GM21737 (cell line): ENCODE results near the gene TBCC.
"Not testable (repeated sequence)": the region's sequence is repeated elsewhere in the genome, so short reads cannot be mapped to it uniquely, and the experiment has no call there.

ENCODE experiments used
- ATAC-seq: cut with Tn5 transposase; IDR thresholded peaks from one replicate; pipeline ENCODE4 v1.9.1; 2021; ENCODE audit warnings: mild to moderate bottlenecking, moderate library complexity; ENCODE audit not compliant: unreplicated experiment

TBCC gene

DNA sequence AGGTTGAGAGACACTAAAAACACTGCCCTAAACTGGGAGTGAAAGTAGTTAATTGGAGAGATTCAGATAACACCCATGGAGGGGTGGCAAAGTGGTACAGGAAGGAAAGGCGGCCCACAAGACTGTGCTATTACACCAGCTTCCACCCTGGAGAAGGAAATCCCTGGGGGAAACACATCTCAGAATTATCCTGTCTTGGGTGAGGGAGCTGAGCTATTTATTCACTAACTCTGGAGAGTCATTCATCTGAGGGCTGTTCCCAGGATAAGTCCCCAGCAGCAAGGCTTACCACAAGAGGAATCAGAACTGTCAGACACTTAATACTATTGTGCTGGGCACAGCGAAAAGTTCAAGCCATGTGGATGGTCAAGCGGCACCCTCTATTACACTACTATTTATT is 9.9 kb downstream of the TBCC start:
- ATAC-seq = no peak

DNA sequence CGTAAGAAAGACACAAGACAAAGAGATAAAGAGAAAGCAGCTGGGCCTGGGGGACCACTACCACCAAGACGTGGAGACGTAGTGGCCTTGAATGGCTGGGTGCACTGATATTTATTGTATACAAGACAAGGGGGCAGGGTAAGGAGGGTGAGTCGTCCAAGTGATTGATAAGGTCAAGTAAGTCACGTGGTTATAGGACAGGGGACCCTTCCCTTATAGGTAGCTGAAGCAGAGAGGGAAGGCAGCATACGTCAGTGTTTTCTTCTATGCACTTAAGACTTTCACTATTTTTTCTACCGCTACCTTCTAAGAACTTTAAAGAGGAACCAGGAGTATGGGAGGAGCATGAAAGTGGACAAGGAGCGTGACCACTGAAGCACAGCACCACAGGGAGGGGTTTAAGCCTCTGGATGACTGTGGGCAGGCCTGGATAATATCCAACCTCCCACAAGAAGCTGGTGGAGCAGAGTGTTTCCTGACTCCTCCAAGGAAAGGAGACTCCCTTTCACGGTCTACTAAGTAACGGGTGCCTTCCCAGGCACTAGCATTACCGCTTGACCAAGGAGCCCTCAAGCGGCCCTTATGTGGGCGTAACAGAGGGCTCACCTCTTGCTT is 11.9 kb downstream of the TBCC start:
- not testable (repeated sequence) for ATAC-seq

DNA sequence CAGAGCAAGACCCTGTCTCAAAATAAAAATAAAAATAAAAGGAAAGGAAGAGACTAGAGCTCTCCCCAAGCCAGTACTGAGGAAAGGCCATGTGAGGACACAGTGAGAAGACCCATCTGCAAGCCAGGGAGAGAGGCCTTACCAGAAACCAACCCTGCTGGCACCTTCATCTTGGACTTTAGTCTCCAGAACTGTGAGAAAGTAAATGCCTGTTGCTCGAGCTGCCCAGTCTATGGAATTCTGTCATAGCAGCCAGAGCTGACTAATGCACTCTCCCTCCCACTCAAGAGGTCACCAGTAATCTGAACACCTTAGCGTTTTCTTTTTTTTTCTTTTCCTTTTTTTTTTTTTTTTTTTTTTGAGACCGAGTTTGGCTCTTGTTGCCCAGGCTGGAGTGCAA is 16.2 kb downstream of the TBCC start:
- no peak for ATAC-seq

DNA sequence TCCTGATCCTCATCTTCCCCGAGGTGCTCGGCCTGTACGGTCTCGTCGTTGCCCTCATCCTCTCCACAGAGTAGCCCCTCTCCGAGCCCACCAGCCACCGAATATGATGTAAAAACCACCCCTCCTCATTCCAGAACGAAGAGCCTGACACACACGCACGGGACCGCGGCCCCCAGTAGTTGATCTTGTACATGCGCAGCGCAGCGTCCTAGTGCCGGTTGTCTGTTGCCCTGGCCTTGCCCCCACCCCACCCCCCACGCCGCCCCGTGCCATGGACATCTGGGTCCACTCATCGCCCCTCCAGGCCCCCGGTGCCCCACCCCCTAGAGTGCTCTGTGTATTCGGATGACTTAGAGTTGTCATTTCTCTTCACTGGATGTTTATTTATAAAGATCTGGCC is 18.3 kb downstream of the TBCC start:
- no peak for ATAC-seq

DNA sequence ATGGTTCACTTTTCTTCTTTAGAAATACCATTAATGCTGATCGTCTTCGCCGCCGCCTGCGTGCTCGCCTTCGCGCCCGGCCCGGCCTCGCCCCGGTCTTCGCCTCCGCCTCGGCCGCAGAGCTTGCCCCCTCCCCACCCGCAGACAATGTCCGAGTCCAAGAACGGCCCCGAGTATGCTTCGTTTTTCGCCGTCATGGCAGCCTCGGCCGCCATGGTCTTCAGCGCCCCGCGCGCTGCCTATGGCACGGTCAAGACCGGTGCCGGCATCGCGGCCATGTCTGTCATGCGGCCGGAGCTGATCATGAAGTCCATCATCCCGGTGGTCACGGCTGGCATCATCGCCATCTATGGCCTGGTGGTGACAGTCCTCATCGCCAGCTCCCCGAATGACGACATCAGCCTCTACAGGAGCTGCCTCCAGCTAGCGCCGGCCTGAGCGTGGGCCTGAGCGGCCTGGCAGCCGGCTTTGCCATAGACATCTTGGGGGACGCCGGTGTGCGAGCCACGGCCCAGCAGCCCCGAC is 18.8 kb downstream of the TBCC start:
- no peak for ATAC-seq

DNA sequence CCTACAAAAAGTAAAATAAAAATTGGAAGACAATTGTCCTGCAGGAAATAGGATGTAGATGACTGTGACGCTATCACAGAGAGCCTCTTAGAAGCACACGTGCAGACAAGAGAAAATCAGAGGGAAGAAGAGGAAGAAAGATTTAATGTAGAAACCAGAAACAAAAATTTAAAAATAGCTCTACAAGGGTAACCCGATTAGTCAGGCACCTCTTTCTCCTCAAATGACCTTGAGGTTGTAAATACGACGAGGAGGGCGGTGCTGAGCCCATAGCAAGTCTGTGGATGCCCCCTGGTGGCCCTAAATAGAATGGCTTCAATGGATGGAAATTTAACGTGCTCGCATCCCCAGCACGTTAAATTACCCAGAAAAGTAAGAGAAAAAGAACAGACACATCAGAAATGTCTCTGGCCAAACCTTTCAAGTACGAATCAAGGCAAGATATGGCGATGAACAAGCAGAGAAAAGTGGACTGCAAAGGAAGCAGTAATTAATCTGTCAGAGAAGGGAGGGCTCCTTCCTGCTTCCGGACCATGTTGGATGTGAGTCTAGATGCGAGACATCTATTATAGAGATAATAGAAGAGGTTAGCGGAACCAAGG is 19.3 kb downstream of the TBCC start:
- ATAC-seq = peak; percentile 90

DNA sequence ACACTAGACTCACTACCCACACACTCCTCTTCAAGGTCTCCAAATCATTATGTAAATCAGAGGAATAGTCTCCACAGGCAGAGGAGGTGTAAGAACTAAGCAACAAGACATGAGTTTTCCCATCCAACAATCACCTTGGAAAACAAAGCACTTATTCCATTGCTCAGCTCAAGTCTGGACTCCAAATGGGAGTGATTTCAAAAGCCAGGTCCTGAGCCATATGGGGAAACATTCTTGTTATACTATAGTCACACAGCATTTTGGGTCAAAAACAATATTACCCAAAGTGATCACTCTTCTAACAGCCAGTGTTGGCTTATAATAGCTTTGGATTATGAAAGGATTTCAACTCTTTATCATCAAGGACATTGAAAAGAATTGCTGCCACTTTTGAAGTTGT is 19.9 kb downstream of the TBCC start:
- no peak for ATAC-seq

DNA sequence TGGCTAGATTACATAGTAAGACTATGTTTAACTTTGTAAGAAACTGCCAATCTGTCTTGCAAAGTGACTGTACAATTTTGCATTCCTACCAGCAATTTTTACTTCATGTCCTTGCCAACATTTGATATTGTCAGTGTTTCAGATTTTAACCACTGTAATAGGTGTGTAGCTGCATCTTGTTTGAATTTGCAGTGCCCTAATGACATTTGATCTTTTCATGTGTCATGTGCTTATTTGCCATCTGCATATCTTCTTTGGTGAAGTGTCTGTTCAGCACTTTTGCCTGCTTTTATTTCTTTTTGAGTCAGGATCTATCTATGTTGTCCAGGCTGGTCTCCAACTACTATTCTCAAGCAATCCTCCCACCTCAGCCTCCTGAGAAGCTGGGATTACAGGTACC is 21.1 kb downstream of the TBCC start:
- ATAC-seq = no peak

DNA sequence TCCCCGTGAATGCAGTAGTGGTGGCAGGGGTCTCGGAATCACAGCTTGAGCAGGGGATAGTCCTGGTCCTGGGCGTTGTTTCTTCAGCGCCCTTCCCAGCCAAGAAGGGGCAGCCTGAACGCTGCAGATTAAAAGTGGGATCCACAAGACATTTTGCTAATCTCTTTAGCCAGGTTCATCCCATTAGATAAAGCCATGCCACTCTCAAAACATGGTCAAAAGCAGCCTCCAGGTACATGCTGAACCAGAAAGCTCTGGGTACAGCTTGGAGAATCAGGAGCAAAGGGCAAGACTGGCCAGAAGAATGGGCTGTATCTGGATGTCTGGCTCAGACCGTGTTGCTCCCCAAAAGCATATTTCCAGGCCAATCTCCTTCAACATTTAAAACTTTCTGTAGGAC is 23.4 kb downstream of the TBCC start, which contains the start of gene PRPH2:
TSS of gene PRPH2 (minus strand) at position 101 of the 400 bp plus-strand sequence. CDS start 263 bp downstream, outside the sequence.
- ATAC-seq = no peak

DNA sequence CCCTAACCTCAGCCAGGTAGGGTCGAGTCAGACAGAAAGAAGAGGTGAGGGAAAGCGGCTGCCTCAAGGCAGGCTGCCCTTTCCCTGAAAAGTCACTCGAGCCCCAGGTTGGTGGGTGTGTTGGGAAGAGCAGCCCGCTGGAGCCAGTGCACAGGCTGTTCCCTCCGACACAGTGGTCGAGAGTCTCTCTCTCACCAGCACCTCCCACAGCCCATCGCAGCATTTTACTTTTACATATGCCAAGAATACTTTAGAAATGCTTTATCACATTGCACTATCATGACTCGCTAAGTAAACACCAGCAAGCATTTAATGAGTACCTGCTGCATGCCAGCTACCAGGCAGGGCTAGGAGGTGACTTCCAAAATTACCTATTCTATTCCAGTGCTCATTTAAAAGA is 25.2 kb downstream of the TBCC start:
- ATAC-seq = no peak

DNA sequence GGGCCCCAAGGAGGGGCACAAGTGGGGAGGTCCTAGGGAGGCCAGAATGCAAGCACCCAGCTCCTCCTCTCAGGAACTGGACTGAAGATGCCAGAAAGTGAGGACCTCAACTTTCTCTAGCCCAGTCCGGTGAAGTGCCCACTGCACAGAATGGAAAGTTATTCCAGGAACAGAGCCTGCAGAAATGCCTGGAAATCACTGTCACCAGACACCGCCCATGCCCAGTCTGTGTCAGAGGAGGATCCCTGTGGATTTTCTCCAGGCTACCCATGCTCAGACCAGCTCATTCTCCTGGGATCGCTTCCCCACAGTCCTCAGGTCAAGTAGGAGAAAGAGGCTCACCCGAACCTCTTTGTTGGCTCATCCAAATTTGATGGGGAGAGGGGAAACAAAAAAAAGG is 30.0 kb downstream of the TBCC start:
- ATAC-seq = no peak

DNA sequence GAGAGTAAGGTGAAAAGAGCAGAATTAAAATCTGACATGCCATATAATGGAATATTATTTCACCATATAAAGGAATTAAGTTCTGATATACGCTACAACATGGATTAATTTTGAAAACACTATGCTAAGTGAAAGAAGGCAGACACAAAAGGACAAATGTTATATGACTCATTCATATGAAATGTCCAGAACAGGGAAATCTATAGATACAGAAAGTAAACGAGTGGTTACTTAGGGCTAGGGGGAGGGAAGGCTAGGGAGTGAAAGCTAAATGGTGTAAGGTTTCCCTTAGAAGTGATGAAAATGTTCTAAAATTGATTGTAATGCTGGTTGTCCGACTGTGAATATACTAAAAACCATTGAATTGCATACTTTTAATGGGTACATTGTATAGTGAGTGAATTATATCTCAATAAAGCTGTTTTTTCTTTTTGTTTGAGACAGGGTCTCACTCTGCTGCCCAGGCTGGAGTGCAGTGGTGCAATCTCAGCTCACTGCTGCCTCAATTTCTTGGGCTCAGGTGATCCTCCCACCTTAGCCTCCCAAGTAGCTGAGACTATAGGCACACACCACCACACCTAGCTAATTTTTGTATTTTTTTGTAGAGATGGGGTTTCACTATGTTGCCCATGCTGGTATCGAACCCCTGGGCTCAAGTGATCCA is 31.7 kb downstream of the TBCC start:
- no peak for ATAC-seq

DNA sequence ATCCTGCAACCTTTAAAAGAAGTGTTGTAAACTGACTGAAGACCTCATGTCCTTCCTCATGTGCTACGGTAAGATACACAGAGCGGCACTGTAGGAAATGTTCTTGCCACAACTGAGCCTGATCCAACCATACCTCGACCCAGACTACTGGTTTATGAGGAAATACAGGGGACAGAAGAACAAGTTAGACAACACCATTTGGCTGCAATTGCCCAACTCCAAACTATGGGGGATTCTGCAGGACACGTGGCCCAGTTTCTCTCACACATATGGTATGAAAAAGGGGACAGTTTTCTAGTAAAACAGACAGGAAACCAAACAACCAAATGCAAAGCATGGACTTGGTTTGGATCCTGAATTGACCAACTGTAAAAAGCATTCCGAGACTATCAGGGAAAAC is 34.0 kb downstream of the TBCC start:
- no peak for ATAC-seq

DNA sequence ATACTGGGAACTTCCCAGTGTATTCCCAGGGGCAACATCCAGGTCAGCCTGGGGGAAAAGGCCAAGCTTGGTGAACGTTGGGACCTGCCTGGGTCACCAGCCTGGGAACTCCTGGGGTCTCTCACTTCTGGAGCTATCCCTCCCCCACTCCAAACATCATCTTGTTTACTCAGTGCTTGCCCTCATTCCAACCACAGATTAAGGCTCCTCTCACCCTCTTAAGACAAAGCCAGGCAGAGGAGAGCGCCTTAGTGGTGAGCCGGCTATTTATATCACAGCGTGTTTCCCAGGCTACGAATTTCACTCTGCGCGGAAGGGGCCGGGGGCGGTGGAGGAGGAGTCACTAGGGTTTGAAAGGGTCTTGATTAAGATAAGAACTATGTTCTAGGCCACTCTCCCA is 35.6 kb downstream of the TBCC start:
- ATAC-seq = no peak

DNA sequence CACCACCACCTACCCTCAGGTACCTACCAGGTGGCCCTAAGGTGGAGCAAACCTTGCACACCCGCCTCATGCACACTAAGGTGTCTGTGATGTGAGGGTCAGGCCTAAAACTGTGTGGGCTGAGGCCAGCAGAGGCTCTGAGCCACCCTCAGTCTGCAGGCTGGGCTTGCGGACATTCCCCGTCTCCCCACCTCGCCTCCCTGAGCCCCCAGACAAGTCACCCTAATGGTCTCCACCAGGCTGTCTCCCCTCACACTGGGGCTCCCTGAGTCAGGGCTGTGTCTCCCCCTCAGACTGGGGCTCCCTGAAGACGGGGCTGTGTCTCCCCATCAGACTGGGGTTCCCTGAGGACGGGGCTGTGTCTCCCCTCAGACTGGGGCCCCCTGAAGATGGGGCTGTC is 36.0 kb downstream of the TBCC start:
- ATAC-seq = no peak

DNA sequence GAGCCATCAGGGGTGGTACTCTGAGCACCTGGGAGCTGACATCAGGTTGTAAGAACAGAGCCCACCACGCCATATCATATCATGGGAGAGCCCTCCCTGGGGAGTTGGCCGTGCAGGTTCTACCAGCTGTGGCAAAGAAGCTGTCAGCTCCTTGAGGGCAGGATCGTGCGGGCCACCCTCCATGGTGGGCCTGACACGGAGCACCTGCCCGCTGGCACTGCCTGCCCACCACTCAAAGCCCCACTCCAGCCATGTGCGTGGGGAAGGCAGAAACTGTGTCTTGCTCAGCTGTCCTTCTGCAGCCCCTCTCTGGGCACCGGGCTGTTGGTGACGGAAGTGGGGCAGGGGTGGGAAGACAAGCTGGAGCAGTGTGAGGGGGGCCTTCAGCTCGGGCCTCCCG is 37.8 kb downstream of the TBCC start:
- no peak for ATAC-seq

DNA sequence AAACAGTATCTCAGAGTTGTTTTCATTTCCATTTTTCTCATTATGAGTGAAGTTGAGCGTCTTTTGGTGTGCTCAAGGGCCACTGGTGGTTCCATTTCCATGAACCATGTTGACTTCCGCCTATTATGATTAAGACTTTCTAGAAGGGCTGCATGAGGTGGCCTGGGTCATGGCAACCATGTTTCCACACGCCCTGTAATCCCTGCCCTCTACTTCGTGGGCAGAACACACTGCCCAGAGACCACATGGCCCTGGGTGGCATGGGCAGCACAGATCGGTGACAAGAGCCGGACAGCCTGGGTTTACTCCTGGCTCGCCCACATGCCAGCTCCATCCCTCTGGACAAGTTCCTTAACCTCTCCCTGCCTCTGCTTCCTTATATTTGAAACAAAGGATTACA is 38.3 kb downstream of the TBCC start:
- no peak for ATAC-seq

DNA sequence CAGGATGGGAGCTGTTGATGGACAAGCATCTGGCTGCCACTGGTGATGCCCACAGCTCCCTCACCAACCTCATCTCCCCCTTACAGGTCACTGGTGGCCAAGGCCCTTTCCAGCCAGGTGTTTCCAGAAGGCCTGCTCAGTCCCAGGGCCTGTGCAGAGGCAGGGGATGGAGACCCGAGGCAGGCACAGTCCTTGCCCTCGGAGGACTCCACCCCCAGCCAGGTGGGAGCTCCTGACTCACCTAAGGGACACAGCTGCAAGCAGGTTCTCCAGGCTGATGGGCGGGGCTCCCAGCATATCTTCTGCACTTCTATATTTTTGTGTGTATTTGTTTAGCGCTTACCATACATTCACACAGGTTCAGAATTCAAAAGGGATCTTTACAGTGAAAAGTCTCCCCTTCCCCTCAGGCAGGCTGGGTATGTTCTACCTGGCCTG is 40.9 kb downstream of the TBCC start:
- ATAC-seq = no peak

DNA sequence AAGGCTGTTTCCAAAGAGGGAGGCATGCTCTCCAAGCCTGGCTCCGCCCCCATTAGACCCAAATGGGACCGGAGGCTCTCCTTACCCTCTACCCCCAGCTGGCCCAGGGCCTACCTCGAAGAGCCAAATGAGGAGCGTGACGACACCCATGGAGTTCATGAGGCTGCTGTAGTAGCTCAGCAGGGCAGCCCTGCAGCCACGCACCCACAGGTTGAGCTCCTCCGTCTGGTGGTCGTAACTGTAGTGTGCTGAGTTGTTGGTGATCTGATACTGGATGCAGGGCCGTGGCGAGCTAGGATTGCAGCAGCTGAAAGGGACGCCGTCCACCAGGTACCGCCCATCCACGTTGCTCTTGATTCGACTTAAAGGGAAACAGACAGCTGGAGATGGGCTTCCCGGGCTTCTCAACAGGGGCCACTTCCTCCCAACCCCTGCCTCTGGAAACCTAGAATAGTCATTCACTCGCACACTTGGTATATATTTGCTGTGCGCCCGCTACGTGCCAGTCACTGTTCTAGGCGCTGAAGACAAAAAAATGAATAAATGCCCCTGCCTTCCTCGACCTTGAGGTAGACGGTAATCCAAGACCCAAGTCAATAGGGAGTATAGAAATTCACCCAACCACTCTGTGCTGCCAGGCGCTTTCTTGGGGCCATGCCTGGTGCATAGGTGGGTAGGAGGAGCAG is 41.5 kb downstream of the TBCC start:
- ATAC-seq = no peak

DNA sequence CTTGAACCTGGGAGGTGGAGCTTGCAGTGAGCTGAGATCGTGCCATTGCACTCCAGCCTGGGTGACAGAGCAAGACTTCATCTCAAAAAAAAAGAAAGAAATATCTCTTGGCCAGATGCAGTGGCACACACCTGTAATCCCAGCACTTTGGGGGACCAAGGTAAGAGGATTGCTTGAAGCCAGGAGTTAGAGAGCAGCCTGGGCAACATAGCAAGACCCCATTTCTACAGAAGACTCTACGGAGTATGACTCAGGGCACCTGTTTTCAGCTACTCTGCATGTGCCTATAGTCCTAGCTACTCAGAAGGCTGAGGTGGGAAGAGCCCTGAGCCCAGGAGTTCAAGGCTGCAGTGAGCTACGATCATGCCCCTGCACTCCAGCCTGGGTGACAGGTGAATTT is 43.1 kb downstream of the TBCC start:
- not testable (repeated sequence) for ATAC-seq

DNA sequence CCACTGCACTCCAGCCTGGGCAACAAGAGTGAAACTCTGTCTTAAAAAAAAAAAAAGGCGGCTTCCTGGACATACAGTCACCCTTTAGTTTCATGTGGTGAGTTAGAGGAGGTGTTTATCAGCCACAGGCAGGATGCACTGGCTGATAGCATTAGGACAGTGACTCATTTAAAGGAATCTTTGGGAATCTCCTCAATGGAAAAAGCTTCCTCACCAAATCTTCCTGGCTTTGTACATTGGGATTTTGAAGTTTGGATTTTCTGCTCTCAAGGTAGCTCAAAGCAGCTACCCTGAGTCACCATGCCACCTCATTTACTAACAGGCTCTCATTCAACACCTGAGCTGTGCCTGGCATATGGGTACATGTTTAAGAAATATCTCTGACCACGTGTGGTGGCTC is 43.7 kb downstream of the TBCC start:
- ATAC-seq = no peak

DNA sequence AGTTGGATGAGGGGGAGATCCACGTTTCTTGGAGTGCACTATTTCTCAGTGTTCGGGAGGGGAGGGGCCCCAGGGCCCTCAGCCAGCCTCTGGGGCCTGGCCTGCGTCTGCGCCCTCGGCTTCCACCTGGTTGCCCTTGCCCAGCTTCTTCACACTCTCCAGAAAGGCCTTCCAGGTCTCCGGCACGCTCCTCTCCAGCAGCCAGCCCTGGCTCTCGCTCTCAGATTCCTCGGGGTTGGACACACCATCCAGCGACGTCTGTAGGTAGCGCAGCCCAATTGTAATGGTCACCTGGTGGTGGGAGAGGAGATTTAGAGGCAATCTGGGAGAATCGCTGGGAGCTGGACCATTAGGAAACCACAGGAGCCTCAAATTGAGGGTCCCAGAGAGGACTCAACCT is 47.7 kb downstream of the TBCC start:
- ATAC-seq = no peak
